ENCODE data around the gene NOL6. TPM values are rescaled to one million over a fixed set of nuclear protein-coding genes. Genes with fewer than 3 reads are reported as not detected.
"Not testable (repeated sequence)": the region's sequence is repeated elsewhere in the genome, so short reads cannot be mapped to it uniquely, and the experiment has no call there.

Gene NOL6
- total and polyA plus RNA-seq, 9 of the 15 experiments (the other 6 are each of a cell fraction or from before 2014, with no cell fraction given): 7.7 to 58.9 (median 27.0) TPM

DNA sequence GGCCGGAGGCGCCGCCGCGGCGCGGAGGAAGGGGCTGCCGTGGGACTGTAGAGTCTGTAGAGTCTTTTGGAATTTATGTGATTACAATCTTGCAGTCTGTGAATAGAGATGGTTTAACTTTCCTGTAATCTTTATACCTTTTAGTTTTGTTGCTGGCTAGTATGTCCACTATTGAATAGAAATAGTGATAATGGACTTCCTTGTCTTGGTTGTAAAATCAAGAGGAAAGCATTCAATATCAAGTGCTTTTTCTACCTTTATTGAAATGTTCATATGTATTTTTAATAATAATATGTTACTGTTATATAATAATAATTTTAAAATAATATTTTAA lies 37.4 kb upstream of the NOL6 start (continued):
- TF ChIP-seq, protein P1, sequence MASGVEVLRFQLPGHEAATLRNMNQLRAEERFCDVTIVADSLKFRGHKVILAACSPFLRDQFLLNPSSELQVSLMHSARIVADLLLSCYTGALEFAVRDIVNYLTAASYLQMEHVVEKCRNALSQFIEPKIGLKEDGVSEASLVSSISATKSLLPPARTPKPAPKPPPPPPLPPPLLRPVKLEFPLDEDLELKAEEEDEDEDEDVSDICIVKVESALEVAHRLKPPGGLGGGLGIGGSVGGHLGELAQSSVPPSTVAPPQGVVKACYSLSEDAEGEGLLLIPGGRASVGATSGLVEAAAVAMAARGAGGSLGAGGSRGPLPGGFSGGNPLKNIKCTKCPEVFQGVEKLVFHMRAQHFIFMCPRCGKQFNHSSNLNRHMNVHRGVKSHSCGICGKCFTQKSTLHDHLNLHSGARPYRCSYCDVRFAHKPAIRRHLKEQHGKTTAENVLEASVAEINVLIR (CRISPR knock-in tag; IDR thresholded peaks at IDR 0.05): peak; percentile 73; the same call in 1 of the 2 replicates
- not testable (repeated sequence) for TF ChIP-seq ATF1 (CRISPR knock-in tag; IDR thresholded peaks at IDR 0.05)
- TF ChIP-seq ATF1 (tag; IDR thresholded peaks at IDR 0.05) (peak; percentile 48; the same call in 1 of the 2 replicates), SUPT5H (IDR thresholded peaks at IDR 0.05) (peak; percentile 36; the same call in 1 of the 2 replicates), POLR2H (tag; IDR thresholded peaks at IDR 0.05; ENCODE audit: low read depth) (peak; percentile 63; the same call in 1 of the 2 replicates), TAF7 (tag; IDR thresholded peaks at IDR 0.05) (0 out of 2 replicates have a peak, but pooled peaks have one; percentile 8), NFRKB (IDR thresholded peaks at IDR 0.05; ENCODE audit: low read depth) (0 out of 2 replicates have a peak, but pooled peaks have one; percentile 53), POLR2A (conservative IDR thresholded peaks at IDR 0.05) (peak; percentile 59), ZFX (CRISPR knock-in tag; IDR thresholded peaks at IDR 0.05) (peak; percentile 7; the same call in 1 of the 2 replicates), SAFB (IDR thresholded peaks at IDR 0.05; ENCODE audit: borderline replicate concordance, low read depth, low read length) (0 out of 2 replicates have a peak, but pooled peaks have one; percentile 44)

DNA sequence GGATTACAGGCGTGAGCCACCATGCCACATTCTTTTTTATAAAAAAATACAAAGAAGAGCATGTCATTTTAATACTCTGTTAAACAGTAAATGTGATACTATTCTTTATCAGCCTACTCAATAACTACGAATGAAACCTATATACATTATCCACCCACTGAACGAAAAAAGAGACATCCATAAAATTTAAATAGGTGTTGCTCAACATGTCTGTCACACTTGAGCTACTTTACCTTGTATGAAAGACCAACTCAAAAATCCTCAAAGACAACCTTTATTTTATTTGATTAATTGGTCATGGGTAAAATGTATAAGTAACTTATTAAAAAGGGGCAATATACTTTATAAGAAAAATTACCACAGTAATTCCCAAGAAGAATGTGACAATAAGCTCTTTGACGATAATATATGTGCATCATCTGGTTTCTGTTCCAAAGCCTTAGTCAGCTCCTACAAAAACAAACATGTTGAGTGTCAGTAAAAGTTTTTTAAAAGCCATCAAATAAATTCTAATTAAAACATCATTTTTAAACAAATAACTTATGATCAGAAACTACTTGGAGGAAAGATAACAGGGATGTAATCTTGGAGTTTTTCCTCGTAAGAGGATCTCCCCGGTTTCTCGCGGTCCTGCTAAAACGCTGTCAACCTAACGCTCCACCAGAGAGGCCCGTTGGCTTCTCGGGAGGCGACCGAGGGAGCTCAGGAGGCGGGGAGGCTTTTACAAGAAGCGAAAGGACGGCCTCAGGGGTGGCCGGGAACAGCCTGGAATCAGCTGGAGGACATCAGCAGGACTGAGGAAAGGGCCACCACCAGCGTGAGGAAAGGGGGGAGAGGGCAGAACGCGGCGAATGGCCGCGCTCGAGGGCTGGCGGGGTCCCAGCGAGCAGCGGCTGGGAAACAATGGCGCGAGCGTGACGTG lies 36.8 kb upstream of the NOL6 start:
- H3K9me1 ChIP-seq (ENCODE audit: control insufficient read depth, insufficient read depth, low read length): no peaks in the 10 kb centered on the region
- peak overlapping the region; percentile 87 to 96 for H3K9ac ChIP-seq (ENCODE audit: insufficient read depth in 1 of 2, low read depth in 2 of 2, low read length in 2 of 2)
- H3K27me3 ChIP-seq (ENCODE audit: control insufficient read depth in 2 of 2, insufficient read depth in 2 of 2, low read length in 2 of 2): no peaks in the 10 kb centered on the region
- DNase-seq (ENCODE audit: extremely low read depth in 1 of 4, low spot score in 3 of 4) (peak; percentile 19 to 69 (median 36)), FAIRE-seq (no peak), ATAC-seq (peak; percentile 90)
- H4K20me1 ChIP-seq (replicated peaks; ENCODE audit: control insufficient read depth, insufficient read depth, low read length): no peaks in the 10 kb centered on the region
- no peaks in the 10 kb centered on the region for H3K79me2 ChIP-seq (ENCODE audit: control insufficient read depth, insufficient read depth, low read length)
- POLR2A ChIA-PET: interaction anchor here (1.0 to 1.7 kb wide), 3 partner anchors 9 to 138 kb away, joined by 5 to 8 read pairs (median 5); partner anchors contain the start of gene ANKRD18B
- H3K4me3 ChIP-seq: peak overlapping the region; percentile 60
- in situ Hi-C loops (cut with MboI) (no loop called here), intact Hi-C loops (cut with micrococcal nuclease) (no loop called here)
- 8% methylated on average over 24 of the region's 32 CpGs for WGBS (ENCODE audit: insufficient coverage, low coverage, missing lambda C conversion rate)
- peak overlapping the region; percentile 96 for H3K27ac ChIP-seq (ENCODE audit: extremely low read depth, low read depth, low read length)
- CTCF ChIA-PET (ENCODE audit: low intra/inter-chr PET ratio): no interaction called here
- H3K9me3 ChIP-seq (replicated peaks; ENCODE audit: control insufficient read depth, insufficient read depth, low read depth, low read length): no peaks in the 10 kb centered on the region
- BruUV-seq (replicated peaks): TSS peak; percentile 73
- H3K4me1 ChIP-seq (replicated peaks in 1 of 2; ENCODE audit: control insufficient read depth in 2 of 2, insufficient read depth in 2 of 2, low read length in 2 of 2): peaks cover 4 to 10% of the 10 kb centered on the region in 2 experiments; a peak in 4 of 5 replicates
- H3K4me2 ChIP-seq (ENCODE audit: insufficient read depth, low read length): peak overlapping the region; percentile 79
- peak overlapping the region; percentile 99 for H2AFZ ChIP-seq (ENCODE audit: low read depth, low read length)
- no peaks in the 10 kb centered on the region for H3K36me3 ChIP-seq (ENCODE audit: control insufficient read depth, insufficient read depth, low read length)
- TF ChIP-seq ZNF408 (CRISPR knock-in tag; IDR thresholded peaks at IDR 0.05; ENCODE audit: low read depth) (no peak), MTA2 (IDR thresholded peaks at IDR 0.05; ENCODE audit: low read depth) (no peak), ATF1 (CRISPR knock-in tag; IDR thresholded peaks at IDR 0.05) (peak; percentile 70; the same call in 1 of the 2 replicates), ATF1 (tag; IDR thresholded peaks at IDR 0.05) (peak; percentile 91), ILK (tag; IDR thresholded peaks at IDR 0.05; ENCODE audit: borderline replicate concordance, low read depth) (no peak), PCBP1 (IDR thresholded peaks at IDR 0.05; ENCODE audit: low read depth, low read length, poor library complexity, severe bottlenecking) (peak; percentile 34), L3MBTL2 (IDR thresholded peaks at IDR 0.05) (peak; percentile 49; the same call in 1 of the 2 replicates)
- TF ChIP-seq, protein P2, sequence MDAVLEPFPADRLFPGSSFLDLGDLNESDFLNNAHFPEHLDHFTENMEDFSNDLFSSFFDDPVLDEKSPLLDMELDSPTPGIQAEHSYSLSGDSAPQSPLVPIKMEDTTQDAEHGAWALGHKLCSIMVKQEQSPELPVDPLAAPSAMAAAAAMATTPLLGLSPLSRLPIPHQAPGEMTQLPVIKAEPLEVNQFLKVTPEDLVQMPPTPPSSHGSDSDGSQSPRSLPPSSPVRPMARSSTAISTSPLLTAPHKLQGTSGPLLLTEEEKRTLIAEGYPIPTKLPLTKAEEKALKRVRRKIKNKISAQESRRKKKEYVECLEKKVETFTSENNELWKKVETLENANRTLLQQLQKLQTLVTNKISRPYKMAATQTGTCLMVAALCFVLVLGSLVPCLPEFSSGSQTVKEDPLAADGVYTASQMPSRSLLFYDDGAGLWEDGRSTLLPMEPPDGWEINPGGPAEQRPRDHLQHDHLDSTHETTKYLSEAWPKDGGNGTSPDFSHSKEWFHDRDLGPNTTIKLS (IDR thresholded peaks at IDR 0.05; ENCODE audit: borderline replicate concordance, low read depth): no peak
